ENCODE data around the gene EI24.

EI24 gene

DNA sequence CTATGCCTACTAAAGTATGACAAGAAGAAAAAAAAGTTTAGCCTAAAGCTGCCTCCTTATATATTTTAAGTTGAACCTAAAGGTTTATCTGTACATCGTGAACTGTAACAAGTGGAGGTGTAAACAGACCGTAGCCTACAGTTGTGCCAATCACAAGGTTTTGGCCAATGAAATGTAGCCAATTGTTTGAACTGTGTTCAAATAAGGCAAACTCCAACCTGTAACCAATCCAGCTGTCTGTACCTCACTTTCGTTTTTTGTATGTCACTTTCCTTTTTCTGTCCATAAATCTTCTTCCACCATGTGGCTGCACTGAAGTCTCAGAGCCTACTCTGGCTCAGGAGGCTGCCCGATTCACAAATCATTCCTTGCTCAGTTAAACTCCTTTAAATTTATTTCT lies 6.8 kb upstream of the EI24 start:
- H3K4me3 ChIP-seq (ENCODE audit: insufficient read depth, low read length, poor library complexity, severe bottlenecking): no peak overlapping the region
- H3K79me2 ChIP-seq (ENCODE audit: insufficient read depth, low read length): no peaks in the 10 kb centered on the region
- no peaks in the 10 kb centered on the region for H3K9me3 ChIP-seq (ENCODE audit: insufficient read depth, low read length)
- no peak for TF ChIP-seq CTCF (IDR thresholded peaks at IDR 0.05; ENCODE audit: insufficient read depth, low read length, poor library complexity, severe bottlenecking)
- no peak for TF ChIP-seq EZH2phosphoT487 (conservative IDR thresholded peaks at IDR 0.05; ENCODE audit: low read length)
- no peak overlapping the region for H3K9ac ChIP-seq (ENCODE audit: low read length)
- no peaks in the 10 kb centered on the region for H3K9me2 ChIP-seq (replicated peaks; ENCODE audit: insufficient read depth, low read length)
- H4K20me1 ChIP-seq (ENCODE audit: low read depth, low read length): no peaks in the 10 kb centered on the region
- H3K27ac ChIP-seq (ENCODE audit: low read depth, low read length): no peak overlapping the region
- H3K4me2 ChIP-seq (ENCODE audit: low read depth, low read length, poor library complexity, severe bottlenecking): no peak overlapping the region
- H3K36me3 ChIP-seq (ENCODE audit: low read length): no peaks in the 10 kb centered on the region
- no peaks in the 10 kb centered on the region for H3F3A ChIP-seq (ENCODE audit: insufficient read depth)
- no peak overlapping the region for H2AFZ ChIP-seq (ENCODE audit: low read depth, low read length, severe bottlenecking)
- no peaks in the 10 kb centered on the region for H3K27me3 ChIP-seq (ENCODE audit: low read length)

DNA sequence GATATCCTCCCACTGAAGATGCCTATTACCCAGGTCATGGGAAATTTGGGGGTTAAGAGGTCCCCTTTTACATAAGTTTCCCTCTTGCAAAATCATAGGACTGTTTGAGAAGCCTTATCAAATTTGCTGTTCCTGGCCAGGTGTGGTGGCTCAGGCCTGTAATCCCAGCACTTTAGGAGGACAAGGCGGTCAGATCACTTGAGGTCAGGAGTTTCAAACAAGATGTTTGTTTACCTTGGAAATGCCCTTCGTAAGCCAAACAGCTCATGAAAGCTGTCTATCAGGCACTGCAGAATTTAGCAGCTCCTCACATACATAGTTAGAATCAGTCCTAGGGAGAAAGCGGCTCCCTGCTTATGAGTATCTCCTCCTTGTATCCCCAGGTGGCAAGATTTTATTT lies 4.9 kb upstream of the EI24 start:
- no peak overlapping the region for H3K27ac ChIP-seq (ENCODE audit: low read depth, low read length)
- H3K4me2 ChIP-seq (ENCODE audit: low read depth, low read length, poor library complexity, severe bottlenecking): no peak overlapping the region
- TF ChIP-seq CTCF (IDR thresholded peaks at IDR 0.05; ENCODE audit: insufficient read depth, low read length, poor library complexity, severe bottlenecking) (no peak), EZH2phosphoT487 (conservative IDR thresholded peaks at IDR 0.05; ENCODE audit: low read length) (no peak)
- no peaks in the 10 kb centered on the region for H3F3A ChIP-seq (ENCODE audit: insufficient read depth)
- H4K20me1 ChIP-seq (ENCODE audit: low read depth, low read length): no peaks in the 10 kb centered on the region
- H3K9me3 ChIP-seq (ENCODE audit: insufficient read depth, low read length): no peaks in the 10 kb centered on the region
- no peaks in the 10 kb centered on the region for H3K9me2 ChIP-seq (replicated peaks; ENCODE audit: insufficient read depth, low read length)
- no peak overlapping the region for H3K9ac ChIP-seq (ENCODE audit: low read length)
- no peak overlapping the region for H3K4me3 ChIP-seq (ENCODE audit: insufficient read depth, low read length, poor library complexity, severe bottlenecking)
- no peaks in the 10 kb centered on the region for H3K36me3 ChIP-seq (ENCODE audit: low read length)
- H3K27me3 ChIP-seq (ENCODE audit: low read length): no peaks in the 10 kb centered on the region
- no peaks in the 10 kb centered on the region for H3K79me2 ChIP-seq (ENCODE audit: insufficient read depth, low read length)
- H2AFZ ChIP-seq (ENCODE audit: low read depth, low read length, severe bottlenecking): no peak overlapping the region

DNA sequence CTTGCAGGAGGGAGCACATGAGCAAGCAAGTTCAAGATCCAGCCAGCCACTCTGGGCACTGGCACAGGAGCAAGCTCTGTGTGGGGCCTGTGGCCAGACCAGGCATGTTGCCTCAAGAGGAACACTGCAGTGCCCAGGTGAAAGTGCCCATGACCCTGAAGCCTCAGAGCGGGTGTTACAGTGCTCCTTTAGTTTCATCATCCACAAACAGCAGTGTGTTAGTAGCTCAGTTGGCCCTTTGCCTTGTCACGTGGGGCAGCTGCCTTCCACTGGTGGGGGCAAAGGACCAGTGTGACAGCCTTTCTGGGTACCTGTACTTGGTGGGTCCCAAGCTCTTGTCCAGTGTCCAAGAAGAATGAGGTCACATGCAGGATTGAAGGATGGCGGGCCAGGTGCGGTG lies 3.0 kb upstream of the EI24 start:
- H4K20me1 ChIP-seq (ENCODE audit: low read depth, low read length): no peaks in the 10 kb centered on the region
- TF ChIP-seq EZH2phosphoT487 (conservative IDR thresholded peaks at IDR 0.05; ENCODE audit: low read length) (no peak), CTCF (IDR thresholded peaks at IDR 0.05; ENCODE audit: insufficient read depth, low read length, poor library complexity, severe bottlenecking) (no peak)
- H3K9me3 ChIP-seq (ENCODE audit: insufficient read depth, low read length): no peaks in the 10 kb centered on the region
- no peaks in the 10 kb centered on the region for H3F3A ChIP-seq (ENCODE audit: insufficient read depth)
- H3K79me2 ChIP-seq (ENCODE audit: insufficient read depth, low read length): peaks cover 16% of the 10 kb centered on the region
- no peak overlapping the region for H3K4me2 ChIP-seq (ENCODE audit: low read depth, low read length, poor library complexity, severe bottlenecking)
- H2AFZ ChIP-seq (ENCODE audit: low read depth, low read length, severe bottlenecking): no peak overlapping the region
- no peaks in the 10 kb centered on the region for H3K36me3 ChIP-seq (ENCODE audit: low read length)
- H3K27me3 ChIP-seq (ENCODE audit: low read length): no peaks in the 10 kb centered on the region
- no peaks in the 10 kb centered on the region for H3K9me2 ChIP-seq (replicated peaks; ENCODE audit: insufficient read depth, low read length)
- no peak overlapping the region for H3K9ac ChIP-seq (ENCODE audit: low read length)
- no peak overlapping the region for H3K27ac ChIP-seq (ENCODE audit: low read depth, low read length)
- H3K4me3 ChIP-seq (ENCODE audit: insufficient read depth, low read length, poor library complexity, severe bottlenecking): no peak overlapping the region
